IMR-90 (cell line): Measurements from ENCODE around the gene MOB1B. TPM values are rescaled to one million over a fixed set of nuclear protein-coding genes. Genes with fewer than 3 reads are reported as not detected.

ENCODE experiments used
- ATAC-seq: fragments of 200-7000 bp; cut with Tn5 transposase; 2 replicates; pipeline ENCODE4 v1.9.1; 2020; ENCODE audit warnings: low read depth, mild to moderate bottlenecking, moderate library complexity
- BruUV-seq: library from RNA; stranded (reverse); fragments of 400-500 nt; replicated peaks from 2 replicates; lab custom pipeline; 2021; lab: Mats Ljungman, UMichigan
- CTCF ChIA-PET: fragments of 300-600 bp; formaldehyde crosslinking; extraction: SDS; loops from one replicate; lab custom pipeline; 2021; ENCODE audit warnings: antibody characterized with exemption; lab: Yijun Ruan, JAX
- POLR2A ChIA-PET: fragments of 300-600 bp; sonication (Branson Sonifier 250); formaldehyde crosslinking; loops from one replicate; lab custom pipeline; 2022; ENCODE audit warnings: antibody characterized with exemption; ENCODE audit not compliant: unreplicated experiment; lab: Charles Lee
- DNase-seq: peaks from one replicate; pipeline ENCODE4 v3.0.0; 2013
- H2AFZ ChIP-seq: replicated peaks from 2 replicates; pipeline ENCODE3; 2013; ENCODE audit warnings: low read length, mild to moderate bottlenecking; ENCODE audit not compliant: poor library complexity
- H2AK5ac ChIP-seq: 2 replicates; pipeline ENCODE4 v1.6.1; 2013; ENCODE audit warnings: low read depth, low read length, inconsistent platforms
- H2AK9ac ChIP-seq: replicated peaks from 2 replicates; pipeline ENCODE3; 2013; ENCODE audit warnings: mild to moderate bottlenecking, low read depth, low read length, moderate library complexity; ENCODE audit not compliant: poor library complexity
- H2BK120ac ChIP-seq: 2 replicates; pipeline ENCODE4 v1.6.1; 2013; ENCODE audit warnings: low read depth, low read length, inconsistent platforms
- H2BK15ac ChIP-seq: 3 replicates; pipeline ENCODE4 v1.6.1; 2013; ENCODE audit warnings: low read depth, low read length, inconsistent platforms
- H2BK20ac ChIP-seq: 2 replicates; pipeline ENCODE4 v1.6.1; 2013; ENCODE audit warnings: low read depth, mild to moderate bottlenecking, inconsistent platforms, low read length, moderate library complexity
- H2BK5ac ChIP-seq: 2 replicates; pipeline ENCODE4 v1.6.1; 2013; ENCODE audit warnings: mild to moderate bottlenecking, low read depth, low read length, inconsistent platforms; ENCODE audit not compliant: poor library complexity, severe bottlenecking
- H3K14ac ChIP-seq: replicated peaks from 2 replicates; pipeline ENCODE4 v1.6.1; 2013; ENCODE audit warnings: low read depth, low read length, inconsistent platforms
- H3K18ac ChIP-seq: 2 replicates; pipeline ENCODE4 v1.6.1; 2013; ENCODE audit warnings: low read depth, low read length, control low read depth
- H3K23ac ChIP-seq: 2 replicates; pipeline ENCODE4 v1.6.1; 2013; ENCODE audit warnings: low read depth, low read length, inconsistent platforms
- H3K27ac ChIP-seq: 2 replicates; pipeline ENCODE4 v1.5.1; 2013; ENCODE audit warnings: mild to moderate bottlenecking, control low read depth, low read length; ENCODE audit not compliant: insufficient read depth
- H3K27me3 ChIP-seq: 2 replicates; pipeline ENCODE4 v1.6.1; 2013; ENCODE audit warnings: low read length; ENCODE audit not compliant: control insufficient read depth, insufficient read depth
- H3K36me3 ChIP-seq: 2 replicates; pipeline ENCODE4 v1.6.1; 2013; ENCODE audit warnings: low read length, mixed read lengths; ENCODE audit not compliant: control insufficient read depth, insufficient read depth
- H3K4ac ChIP-seq: 2 replicates; pipeline ENCODE4 v1.6.1; 2013; ENCODE audit warnings: low read depth, low read length, inconsistent platforms
- H3K4me1 ChIP-seq: 2 replicates; pipeline ENCODE4 v1.6.1; 2013; ENCODE audit warnings: low read length, mixed read lengths; ENCODE audit not compliant: control insufficient read depth, insufficient read depth
- H3K4me2 ChIP-seq: 2 replicates; pipeline ENCODE4 v1.6.1; 2013; ENCODE audit warnings: low read depth, mild to moderate bottlenecking, control low read depth, low read length, moderate library complexity
- H3K4me3 ChIP-seq: 2 replicates; pipeline ENCODE4 v1.5.1; 2013; ENCODE audit warnings: low read depth, mild to moderate bottlenecking, control low read depth, low read length, moderate library complexity; ENCODE audit not compliant: insufficient read depth
- H3K56ac ChIP-seq: 2 replicates; pipeline ENCODE4 v1.6.1; 2013; ENCODE audit warnings: low read length, inconsistent platforms; ENCODE audit not compliant: insufficient read depth; ENCODE audit errors: extremely low read depth
- H3K79me1 ChIP-seq, 2 experiments: 2 replicates each; pipeline ENCODE4 v1.6.1; 2013; ENCODE audit warnings: low read length in 2 of 2, inconsistent platforms in 1 of 2, low read depth in 1 of 2
- H3K9ac ChIP-seq: 2 replicates; pipeline ENCODE4 v1.6.1; 2013; ENCODE audit warnings: low read depth, low read length, control low read depth
- H3K9me1 ChIP-seq: 2 replicates; pipeline ENCODE4 v1.6.1; 2013; ENCODE audit warnings: low read length, inconsistent platforms; ENCODE audit not compliant: insufficient read depth
- H3K9me3 ChIP-seq: 2 replicates; pipeline ENCODE4 v1.6.1; 2013; ENCODE audit warnings: low read length; ENCODE audit not compliant: control insufficient read depth, insufficient read depth
- H4K20me1 ChIP-seq: 2 replicates; pipeline ENCODE4 v1.6.1; 2013; ENCODE audit warnings: low read length, inconsistent platforms; ENCODE audit not compliant: insufficient read depth
- H4K5ac ChIP-seq: 2 replicates; pipeline ENCODE4 v1.6.1; 2013; ENCODE audit warnings: mild to moderate bottlenecking, low read depth, low read length, control low read depth
- H4K8ac ChIP-seq, 2 experiments: 2 replicates each; pipeline ENCODE4 v1.6.1; 2013; ENCODE audit warnings: low read depth in 2 of 2, low read length in 2 of 2, control low read depth in 1 of 2, inconsistent platforms in 1 of 2
- H4K91ac ChIP-seq: 2 replicates; pipeline ENCODE4 v1.6.1; 2013; ENCODE audit warnings: low read depth, low read length, inconsistent platforms; ENCODE audit not compliant: insufficient read depth
- CEBPB ChIP-seq: IDR thresholded peaks from 2 replicates; pipeline ENCODE4 v1.6.1; 2012; ENCODE audit warnings: low read depth, low read length, improper control_type of control experiment
- CTCF ChIP-seq: conservative IDR thresholded peaks from 2 replicates; pipeline ENCODE4 v1.5.1; 2012; ENCODE audit warnings: mild to moderate bottlenecking, low read depth, low read length, improper control_type of control experiment
- MAFK ChIP-seq: IDR thresholded peaks from 2 replicates; pipeline ENCODE4 v1.6.1; 2012; ENCODE audit warnings: low read depth, low read length, improper control_type of control experiment
- RAD21 ChIP-seq: IDR thresholded peaks from 2 replicates; pipeline ENCODE4 v1.6.1; 2012; ENCODE audit warnings: low read length, improper control_type of control experiment
- SMC3 ChIP-seq: fragments of 150-350 bp; IDR thresholded peaks from 2 replicates; pipeline ENCODE4 v1.6.1; 2016; ENCODE audit warnings: low read depth, mild to moderate bottlenecking, antibody characterized with exemption, low read length, moderate library complexity
- USF2 ChIP-seq: fragments of 150-350 bp; IDR thresholded peaks from 2 replicates; pipeline ENCODE4 v1.6.1; 2017; ENCODE audit warnings: mild to moderate bottlenecking, antibody characterized with exemption, low read length, low read depth
- WGBS, 2 experiments: methylation state at CpG; one replicate each; pipeline versions ENCODE4 v1.1.5 to v1.1.7; 2013; ENCODE audit warnings: missing lambda C conversion rate in 2 of 2; ENCODE audit not compliant: insufficient read length in 1 of 2; ENCODE audit errors: extremely low coverage in 2 of 2; 5-methylcytosine and 5-hydroxymethylcytosine counted together
- dilution Hi-C: fragments of 300-500 bp; cut with HindIII; formaldehyde crosslinking; loops from one replicate; pipeline ENCODE4 v1.14.3; 2018; ENCODE audit warnings: low sequenced_read_pairs; ENCODE audit not compliant: unreplicated experiment
- in situ Hi-C: fragments of 300-500 bp; cut with MboI; formaldehyde crosslinking; loops from 3 replicates; pipeline ENCODE4 v1.14.3; 2019; ENCODE audit warnings: low sequenced_read_pairs, inconsistent platforms, mixed read lengths
- intact Hi-C: fragments of 100-400 bp; cut with micrococcal nuclease; formaldehyde crosslinking; loops from 2 replicates; pipeline ENCODE4 v1.10.0; 2022
- polyA plus RNA-seq, 3 experiments: library from polyadenylated mRNA; depleted of rRNA; stranded (reverse); fragments of >200 nt; gene quantifications; 2 replicates each; pipeline ENCODE4 v1.2.3, GENCODE V29; 2012; ENCODE audit warnings: low replicate concordance in 1 of 3
- total RNA-seq: library from RNA; depleted of rRNA; stranded (reverse); fragments of >200 nt; gene quantifications from 2 replicates; pipeline ENCODE4 v1.2.3, GENCODE V29; 2012

MOB1B gene
- total and polyA plus RNA-seq, 2 of the 4 experiments (the other 2 are of a cell fraction) = 5.7 to 6.8 TPM

GRCh38 chr4:71009890-71010588 is 107.9 kb downstream of the MOB1B start:
- Histone ChIP-seq H2BK5ac (peak overlapping the region; percentile 84), H3K4me1 (peaks cover 8% of the 10 kb centered on the region), H3K14ac (no peak overlapping the region), H2AK5ac (peak overlapping the region; percentile 61; the same call in 1 of the 2 replicates), H4K5ac (peak overlapping the region; percentile 97), H3K27me3 (no peaks in the 10 kb centered on the region), H3K27ac (no peak overlapping the region), H2AFZ (no peak overlapping the region), H3K79me1 (peaks cover 6 to 34% of the 10 kb centered on the region in 2 experiments; a peak in 3 of 4 replicates), H2BK20ac (peak overlapping the region; percentile 79; the same call in 1 of the 2 replicates), H3K9me1 (no peaks in the 10 kb centered on the region), H3K4me2 (peak overlapping the region; percentile 91), H2BK15ac (peak overlapping the region; percentile 88; the same call in 1 of the 3 replicates), H4K8ac (peak overlapping the region in 1 of 2 experiments; percentile 80; a peak in 1 of 4 replicates), H3K36me3 (0 out of 2 replicates have a peak, but pooled peaks cover 1% of the 10 kb centered on the region), H3K56ac (no peak overlapping the region), H3K4ac (no peak overlapping the region; the same call in 1 of the 2 replicates), H4K20me1 (peaks cover 3% of the 10 kb centered on the region; the same call in 1 of the 2 replicates), H2BK120ac (0 out of 2 replicates have a peak overlapping the region, but pooled peaks have one; percentile 30), H3K23ac (no peak overlapping the region), H3K18ac (peak overlapping the region; percentile 97; the same call in 1 of the 2 replicates), H2AK9ac (no peak overlapping the region), H3K9me3 (no peaks in the 10 kb centered on the region), H3K9ac (no peak overlapping the region), H3K4me3 (no peak overlapping the region), H4K91ac (peak overlapping the region; percentile 50; the same call in 1 of the 2 replicates)
- TF ChIP-seq CEBPB = no peak
- 0 out of 2 replicates have a peak, but pooled peaks have one; percentile 34 for TF ChIP-seq MAFK
- peak; percentile 50 for TF ChIP-seq SMC3
- TF ChIP-seq USF2 = no peak
- TF ChIP-seq RAD21 = peak; percentile 30
- TF ChIP-seq CTCF = peak; percentile 58
- ATAC-seq (peak; percentile 59), DNase-seq (peak; percentile 56)
- dilution Hi-C loops (no loop called here), intact Hi-C loops (loop anchor here (1.0 to 5.0 kb wide), 2 partner anchors 172 to 323 kb away; partner anchors contain the start of gene UTP3), in situ Hi-C loops (no loop called here)
- CTCF ChIA-PET = interaction anchor here (0.5 to 1.7 kb wide), 16 partner anchors 9 to 440 kb away, joined by 3 to 6 read pairs (median 4); partner anchors contain the start of gene DCK
- BruUV-seq = no TSS peak
- POLR2A ChIA-PET = interaction anchor here (0.6 kb wide), 3 partner anchors 10 to 19 kb away, joined by 4 read pairs; no protein-coding TSS in a partner anchor
- no CpG with 5 or more reads among the region's 3 CpGs for WGBS, 2 experiments
